GM12878 (cell line): ENCODE data around the gene KRTAP17-1. TPM values are rescaled to one million over a fixed set of nuclear protein-coding genes. Genes with fewer than 3 reads are reported as not detected.
A peak's percentile ranks its signal among the peaks of the same experiment; 100 is the strongest.

ENCODE experiments used
- ATAC-seq: fragments of 200-7000 bp; cut with Tn5 transposase; 3 replicates; pipeline ENCODE4 v1.9.1; 2020; ENCODE audit warnings: mild to moderate bottlenecking, moderate library complexity
- BruUV-seq: library from RNA; stranded (reverse); fragments of 400-500 nt; replicated peaks from 2 replicates; lab custom pipeline; 2021; lab: Mats Ljungman, UMichigan
- CTCF ChIA-PET: fragments of 300-600 bp; sonication (Branson Sonifier 250); formaldehyde crosslinking; extraction: SDS; loops from one replicate; lab custom pipeline; 2021; ENCODE audit warnings: inconsistent platforms; lab: Yijun Ruan, JAX
- POLR2A ChIA-PET: fragments of 350-600 bp; formaldehyde crosslinking; extraction: SDS; loops from one replicate; lab custom pipeline; 2021; ENCODE audit warnings: inconsistent platforms; lab: Charles Lee
- RAD21 ChIA-PET: fragments of 300-600 bp; sonication (Branson Sonifier 250); formaldehyde crosslinking; loops from one replicate; lab custom pipeline; 2023; ENCODE audit warnings: antibody characterized with exemption; ENCODE audit not compliant: unreplicated experiment; lab: Charles Lee
- SMC1A ChIA-PET: fragments of 300-600 bp; sonication (Branson Sonifier 250); formaldehyde crosslinking; loops from one replicate; lab custom pipeline; 2023; ENCODE audit not compliant: unreplicated experiment, uncharacterized antibody; lab: Charles Lee
- DNase-seq: peaks from one replicate; pipeline ENCODE4 v3.0.0-alpha.2; 2011; ENCODE audit warnings: low read depth, low spot score
- FAIRE-seq: peaks from 3 replicates; lab custom pipeline; 2011; peaks lifted over from hg19 to GRCh38; lab: Jason Lieb, UNC
- H2AFZ ChIP-seq: 2 replicates; pipeline ENCODE4 v1.6.0; 2011; ENCODE audit warnings: low read depth, low read length, control low read depth; ENCODE audit not compliant: control insufficient read depth
- H3K27ac ChIP-seq: 2 replicates; pipeline ENCODE4 v1.5.1; 2011; ENCODE audit warnings: control low read depth; ENCODE audit not compliant: control insufficient read depth, insufficient read depth
- H3K27me3 ChIP-seq, 2 experiments: replicated peaks in 1 of 2; 2 replicates each; pipeline versions ENCODE4 v1.6.0 to v1.6.1; 2011; ENCODE audit warnings: low read length in 1 of 2; ENCODE audit not compliant: control insufficient read depth in 2 of 2, insufficient read depth in 2 of 2
- H3K36me3 ChIP-seq, 2 experiments: 2 replicates each; pipeline ENCODE4 v1.5.1; 2011; ENCODE audit warnings: low read length in 1 of 2; ENCODE audit not compliant: control insufficient read depth in 2 of 2, insufficient read depth in 2 of 2
- H3K4me1 ChIP-seq: 2 replicates; pipeline ENCODE4 v1.6.1; 2011; ENCODE audit warnings: mild to moderate bottlenecking, low read length, moderate library complexity, mixed read lengths; ENCODE audit not compliant: control insufficient read depth, insufficient read depth
- H3K4me2 ChIP-seq: 2 replicates; pipeline ENCODE4 v1.6.0; 2011; ENCODE audit warnings: control low read depth; ENCODE audit not compliant: control insufficient read depth, insufficient read depth
- H3K4me3 ChIP-seq: fragments of 200-600 bp; sonication (generic); 2 replicates; pipeline ENCODE4 v1.5.1; 2016
- H3K79me2 ChIP-seq: 2 replicates; pipeline ENCODE4 v1.6.0; 2011; ENCODE audit warnings: low read length; ENCODE audit not compliant: control insufficient read depth, insufficient read depth
- H3K9ac ChIP-seq: 2 replicates; pipeline ENCODE4 v1.8.0; 2011; ENCODE audit warnings: low read length, control low read depth, mixed read lengths; ENCODE audit not compliant: control insufficient read depth, insufficient read depth
- H3K9me3 ChIP-seq: replicated peaks from 3 replicates; pipeline ENCODE4 v1.5.1; 2011; ENCODE audit warnings: mild to moderate bottlenecking, low read length; ENCODE audit not compliant: control insufficient read depth, insufficient read depth
- H4K20me1 ChIP-seq: 2 replicates; pipeline ENCODE4 v1.6.0; 2011; ENCODE audit not compliant: control insufficient read depth, insufficient read depth
- NR2F1 ChIP-seq: fragments of 450-650 bp; conservative IDR thresholded peaks from 2 replicates; pipeline ENCODE4 v1.6.1; 2017; ENCODE audit warnings: mild to moderate bottlenecking
- WGBS: methylation state at CpG from one replicate; pipeline ENCODE4 v1.1.6; 2016; ENCODE audit warnings: low lambda C conversion rate; ENCODE audit not compliant: insufficient replicate concordance, insufficient coverage; ENCODE audit errors: missing lambda C conversion rate; 5-methylcytosine and 5-hydroxymethylcytosine counted together
- in situ Hi-C: fragments of 300-500 bp; cut with MboI; formaldehyde crosslinking; loops from 9 replicates; pipeline ENCODE4 v1.14.3; 2018; ENCODE audit warnings: mixed read lengths
- intact Hi-C: fragments of 100-400 bp; cut with micrococcal nuclease; formaldehyde crosslinking; loops from one replicate; pipeline ENCODE4 v1.14.2; 2022; ENCODE audit not compliant: unreplicated experiment
- polyA plus RNA-seq, 11 experiments: library from polyadenylated mRNA; depleted of rRNA in 4 of 11; unstranded in 6 of 11; stranded (reverse) in 5 of 11; fragments of >200 nt; fragmentation: Nextera tagmentation in 4 of 11; fragmentation: Illumina TruSeq in 1 of 11; extraction: Ambion mirVana in 4 of 11; extraction: Trizol in 1 of 11; gene quantifications; 1 replicate in 1 of 11; 2 replicates in 10 of 11; pipeline versions ENCODE4 v1.2.1 to v1.2.3, GENCODE V29; 2011 to 2016; ENCODE audit warnings: inconsistent platforms in 2 of 11, missing spikeins in 2 of 11, low read depth in 1 of 11
- total RNA-seq, 4 experiments: library from RNA; depleted of rRNA in 3 of 4; stranded (reverse); fragments of >200 nt in 3 of 4; fragmentation: Illumina TruSeq in 1 of 4; extraction: Trizol in 1 of 4; gene quantifications; 2 replicates each; pipeline versions ENCODE4 v1.2.1 to v1.2.3, GENCODE V29; 2013 to 2021
- TF ChIP-seq, protein P1 (sequence below): IDR thresholded peaks from 2 replicates; pipeline ENCODE4 v1.6.1; 2012; ENCODE audit warnings: mild to moderate bottlenecking, low read depth, low read length

Gene KRTAP17-1
- total and polyA plus RNA-seq, 10 of the 15 experiments (the other 5 are each of a cell fraction or from before 2014, with no cell fraction given), result 0.16 to 5.7 (median 0.17) TPM; not detected in 7

DNA sequence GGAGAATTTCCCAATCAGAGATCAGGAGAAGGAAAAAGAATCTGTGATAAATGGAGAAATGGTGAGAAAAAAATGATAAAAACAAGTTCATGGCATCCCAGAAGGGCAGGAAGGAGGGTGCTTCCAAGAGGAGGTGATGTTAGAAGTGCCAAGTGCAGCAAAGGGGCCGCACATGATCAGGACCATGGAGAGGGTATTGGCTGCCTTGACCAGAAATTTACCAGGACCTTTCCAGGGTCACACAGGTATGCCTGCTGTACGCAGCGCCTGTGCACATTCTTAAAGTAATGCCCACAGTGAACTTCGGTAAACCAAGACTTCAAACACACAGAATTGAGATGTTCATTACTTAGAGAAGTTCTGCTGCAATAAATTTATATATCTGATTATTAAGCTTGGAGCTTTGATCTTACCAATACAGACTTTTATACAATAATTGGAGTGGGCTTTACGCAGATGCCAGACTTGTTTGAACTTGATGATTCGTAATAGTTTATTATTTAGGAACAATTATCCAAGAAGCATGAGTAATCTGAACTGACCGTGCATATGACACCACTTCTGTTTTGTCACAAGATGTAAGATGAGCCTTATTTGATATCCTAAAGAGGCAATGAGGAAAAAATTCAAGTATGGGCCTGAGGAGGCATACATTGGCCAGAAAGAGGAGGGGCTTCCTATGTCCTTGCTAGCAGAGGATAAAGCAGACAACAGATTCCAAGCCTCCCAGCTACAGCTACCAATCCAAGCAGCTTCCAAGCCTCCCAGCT is 37.3 kb upstream of the KRTAP17-1 start:
- H3K27ac ChIP-seq, result no peak overlapping the region
- H4K20me1 ChIP-seq, result no peaks in the 10 kb centered on the region
- no peaks in the 10 kb centered on the region for H3K4me1 ChIP-seq
- no peaks in the 10 kb centered on the region; the same call in 2 of the 3 replicates for H3K9me3 ChIP-seq
- no TSS peak for BruUV-seq
- RAD21 ChIA-PET, result no interaction called here
- POLR2A ChIA-PET, result no interaction called here
- CTCF ChIA-PET, result no interaction called here
- H3K27me3 ChIP-seq, result no peaks in the 10 kb centered on the region; a peak in 1 of 4 replicates
- H3K4me2 ChIP-seq, result no peak overlapping the region
- FAIRE-seq, result no peak
- DNase-seq, result no peak
- H3K4me3 ChIP-seq, result no peak overlapping the region
- SMC1A ChIA-PET, result interaction anchor here (1.4 kb wide), 1 partner anchor 13 kb away, joined by 3 read pairs; no protein-coding TSS in a partner anchor
- no peak overlapping the region for H2AFZ ChIP-seq
- ATAC-seq, result no peak
- H3K9ac ChIP-seq, result no peak overlapping the region
- intact Hi-C loops (no loop called here), in situ Hi-C loops (no loop called here)
- TF ChIP-seq, protein P1, sequence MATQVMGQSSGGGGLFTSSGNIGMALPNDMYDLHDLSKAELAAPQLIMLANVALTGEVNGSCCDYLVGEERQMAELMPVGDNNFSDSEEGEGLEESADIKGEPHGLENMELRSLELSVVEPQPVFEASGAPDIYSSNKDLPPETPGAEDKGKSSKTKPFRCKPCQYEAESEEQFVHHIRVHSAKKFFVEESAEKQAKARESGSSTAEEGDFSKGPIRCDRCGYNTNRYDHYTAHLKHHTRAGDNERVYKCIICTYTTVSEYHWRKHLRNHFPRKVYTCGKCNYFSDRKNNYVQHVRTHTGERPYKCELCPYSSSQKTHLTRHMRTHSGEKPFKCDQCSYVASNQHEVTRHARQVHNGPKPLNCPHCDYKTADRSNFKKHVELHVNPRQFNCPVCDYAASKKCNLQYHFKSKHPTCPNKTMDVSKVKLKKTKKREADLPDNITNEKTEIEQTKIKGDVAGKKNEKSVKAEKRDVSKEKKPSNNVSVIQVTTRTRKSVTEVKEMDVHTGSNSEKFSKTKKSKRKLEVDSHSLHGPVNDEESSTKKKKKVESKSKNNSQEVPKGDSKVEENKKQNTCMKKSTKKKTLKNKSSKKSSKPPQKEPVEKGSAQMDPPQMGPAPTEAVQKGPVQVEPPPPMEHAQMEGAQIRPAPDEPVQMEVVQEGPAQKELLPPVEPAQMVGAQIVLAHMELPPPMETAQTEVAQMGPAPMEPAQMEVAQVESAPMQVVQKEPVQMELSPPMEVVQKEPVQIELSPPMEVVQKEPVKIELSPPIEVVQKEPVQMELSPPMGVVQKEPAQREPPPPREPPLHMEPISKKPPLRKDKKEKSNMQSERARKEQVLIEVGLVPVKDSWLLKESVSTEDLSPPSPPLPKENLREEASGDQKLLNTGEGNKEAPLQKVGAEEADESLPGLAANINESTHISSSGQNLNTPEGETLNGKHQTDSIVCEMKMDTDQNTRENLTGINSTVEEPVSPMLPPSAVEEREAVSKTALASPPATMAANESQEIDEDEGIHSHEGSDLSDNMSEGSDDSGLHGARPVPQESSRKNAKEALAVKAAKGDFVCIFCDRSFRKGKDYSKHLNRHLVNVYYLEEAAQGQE, result peak; percentile 81
- no peak for TF ChIP-seq NR2F1
- no peaks in the 10 kb centered on the region for H3K36me3 ChIP-seq
- WGBS, result 21% methylated on average over 7 of the region's 7 CpGs
- H3K79me2 ChIP-seq, result no peaks in the 10 kb centered on the region
